B cell (primary cell): ENCODE measurements around the gene TPGS2. TPM values are rescaled to one million over a fixed set of nuclear protein-coding genes. Genes with fewer than 3 reads are reported as not detected.

ENCODE experiments used
- ATAC-seq: fragments of 200-7000 bp; cut with Tn5 transposase; one replicate; pipeline ENCODE4 v1.10.0; 2021; ENCODE audit warnings: low read depth, mild to moderate bottlenecking, moderate number of reproducible peaks, moderate library complexity
- CTCF ChIA-PET: fragments of 350-600 bp; sonication (Branson Sonifier 250); formaldehyde crosslinking; loops from one replicate; lab custom pipeline; 2021; ENCODE audit warnings: antibody characterized with exemption, inconsistent platforms; lab: Charles Lee
- POLR2A ChIA-PET: fragments of 350-600 bp; sonication (Branson Sonifier 250); formaldehyde crosslinking; loops from one replicate; lab custom pipeline; 2021; ENCODE audit warnings: antibody characterized with exemption; lab: Charles Lee
- DNase-seq: peaks from one replicate; pipeline ENCODE4 v3.0.0; 2013
- H2AFZ ChIP-seq: 2 replicates; pipeline ENCODE4 v1.6.1; 2012; ENCODE audit warnings: mild to moderate bottlenecking, low read depth, low read length; ENCODE audit not compliant: insufficient read depth, poor library complexity, severe bottlenecking
- H3K27ac ChIP-seq, 2 donors: 1 replicate in 1 of 2; 2 replicates in 1 of 2; pipeline ENCODE4 v1.5.1; 2012 to 2013; ENCODE audit warnings: low read length in 2 of 2, mild to moderate bottlenecking in 2 of 2, moderate library complexity in 1 of 2
- H3K27me3 ChIP-seq, 4 experiments: fragments of 200-600 bp in 1 of 4; sonication (generic) in 1 of 4; replicated peaks in 1 of 4; 1 replicate in 2 of 4; 2 replicates in 2 of 4; pipeline versions ENCODE4 v1.6.1 to v1.7.0; 2013 to 2016; ENCODE audit warnings: low read length in 3 of 4, mild to moderate bottlenecking in 2 of 4, mixed read lengths in 1 of 4, moderate library complexity in 1 of 4; ENCODE audit not compliant: insufficient read depth in 4 of 4, control insufficient read depth in 3 of 4; ENCODE audit errors: control extremely low read depth in 1 of 4
- H3K36me3 ChIP-seq, 2 experiments: replicated peaks in 1 of 2; 1 replicate in 1 of 2; 2 replicates in 1 of 2; pipeline versions ENCODE4 v1.6.1 to v1.7.1; 2013; ENCODE audit warnings: low read length in 1 of 2; ENCODE audit not compliant: insufficient read depth in 2 of 2, control insufficient read depth in 1 of 2; ENCODE audit errors: control extremely low read depth in 1 of 2, extremely low read depth in 1 of 2
- H3K4me1 ChIP-seq, 2 donors: fragments of 200-600 bp in 1 of 2; sonication (generic) in 1 of 2; 1 replicate in 1 of 2; 2 replicates in 1 of 2; pipeline versions ENCODE4 v1.5.1 to v1.6.1; 2013 to 2017; ENCODE audit warnings: low read length in 2 of 2; ENCODE audit not compliant: control insufficient read depth in 2 of 2, insufficient read depth in 2 of 2
- H3K4me2 ChIP-seq: replicated peaks from 2 replicates; pipeline ENCODE3; 2012; ENCODE audit warnings: mild to moderate bottlenecking, low read depth, low read length; ENCODE audit not compliant: poor library complexity, severe bottlenecking
- H3K4me3 ChIP-seq, 5 experiments: fragments of 200-600 bp in 1 of 5; sonication (generic) in 1 of 5; 1 replicate in 3 of 5; 2 replicates in 2 of 5; pipeline versions ENCODE4 v1.5.1 to v1.7.0; 2011 to 2016; ENCODE audit warnings: low read length in 4 of 5, mild to moderate bottlenecking in 4 of 5, low read depth in 2 of 5, control low read depth in 1 of 5, moderate library complexity in 1 of 5; ENCODE audit not compliant: insufficient read depth in 1 of 5; ENCODE audit errors: control extremely low read depth in 1 of 5, extremely low read depth in 1 of 5
- H3K79me2 ChIP-seq: fragments of 200-600 bp; sonication (generic); one replicate; pipeline ENCODE4 v1.6.0; 2016; ENCODE audit warnings: low read length; ENCODE audit not compliant: control insufficient read depth, insufficient read depth
- H3K9ac ChIP-seq: fragments of 200-600 bp; sonication (generic); 2 replicates; pipeline ENCODE4 v1.6.1; 2017; ENCODE audit warnings: mild to moderate bottlenecking, low read length, moderate library complexity
- H3K9me3 ChIP-seq, 3 donors: one replicate each; pipeline versions ENCODE4 v1.6.1 to v1.7.1; 2013; ENCODE audit warnings: low read length in 2 of 3; ENCODE audit not compliant: control insufficient read depth in 2 of 3, insufficient read depth in 1 of 3; ENCODE audit errors: control extremely low read depth in 1 of 3
- H4K20me1 ChIP-seq: 2 replicates; pipeline ENCODE4 v1.6.0; 2012; ENCODE audit warnings: mild to moderate bottlenecking, low read length; ENCODE audit not compliant: insufficient read depth, control insufficient read depth, poor library complexity, severe bottlenecking
- H3K27ac Mint-ChIP-seq: one replicate; pipeline ENCODE4 v1.8.0; 2021; ENCODE audit warnings: mixed read lengths
- H3K27me3 Mint-ChIP-seq: one replicate; pipeline ENCODE4 v1.8.0; 2021; ENCODE audit warnings: mixed read lengths
- H3K4me1 Mint-ChIP-seq: one replicate; pipeline ENCODE4 v1.8.0; 2021; ENCODE audit warnings: mixed read lengths
- H3K4me3 Mint-ChIP-seq: one replicate; pipeline ENCODE4 v1.8.0; 2021; ENCODE audit warnings: mixed read lengths
- H3K9me3 Mint-ChIP-seq: one replicate; pipeline ENCODE4 v1.8.0; 2022; ENCODE audit warnings: mixed read lengths; ENCODE audit not compliant: insufficient read depth
- CTCF ChIP-seq: fragments of 200-600 bp; IDR thresholded peaks from one replicate; pipeline ENCODE4 v1.8.0; 2022; ENCODE audit warnings: antibody characterized with exemption, mild to moderate bottlenecking
- EZH2 ChIP-seq: IDR thresholded peaks from 2 replicates; pipeline ENCODE4 v1.6.1; 2012; ENCODE audit warnings: borderline replicate concordance, low read depth, mild to moderate bottlenecking, moderate library complexity, low read length; ENCODE audit not compliant: insufficient read depth, poor library complexity, severe bottlenecking
- WGBS: methylation state at CpG from one replicate; pipeline ENCODE4 v1.1.5; 2013; ENCODE audit warnings: missing lambda C conversion rate; ENCODE audit not compliant: insufficient coverage; 5-methylcytosine and 5-hydroxymethylcytosine counted together
- intact Hi-C: fragments of 100-400 bp; cut with micrococcal nuclease; formaldehyde crosslinking; loops from one replicate; pipeline ENCODE4 v1.10.0; 2022
- polyA plus RNA-seq: library from polyadenylated mRNA; depleted of rRNA; stranded (reverse); fragments of >200 nt; gene quantifications from 2 replicates; pipeline ENCODE4 v1.2.3, GENCODE V29; 2012
- total RNA-seq, 2 donors: library from RNA; stranded (reverse); fragments of 120-200 nt in 1 of 2; gene quantifications; 1 replicate in 1 of 2; 2 replicates in 1 of 2; pipeline versions ENCODE4 v1.2.3 to v1.2.4, GENCODE V29; 2013 to 2022

Gene TPGS2
- total and polyA plus RNA-seq, 2 donors (not counting 1 experiment from before 2014, with no cell fraction given): 45.2 to 50.9 TPM

GRCh38 chr18:36811955-36812354 lies 16.8 kb downstream of the TPGS2 start:
- Histone ChIP-seq H3K9me3 (no peaks in the 10 kb centered on the region), H3K9ac (no peak overlapping the region), H4K20me1 (no peaks in the 10 kb centered on the region), H2AFZ (no peak overlapping the region), H3K4me1 (peaks cover 0 to 3% of the 10 kb centered on the region in 2 donors), H3K36me3 (peaks cover 0 to 16% of the 10 kb centered on the region in 2 experiments), H3K4me2 (no peak overlapping the region), H3K27ac (no peak overlapping the region), H3K4me3 (no peak overlapping the region), H3K27me3 (no peaks in the 10 kb centered on the region), H3K79me2 (no peaks in the 10 kb centered on the region)
- CTCF ChIA-PET: interaction anchor here (1.3 kb wide), 1 partner anchor 18 kb away, joined by 3 read pairs; no protein-coding TSS in a partner anchor
- H3K4me1 Mint-ChIP-seq: peaks cover 2% of the 10 kb centered on the region
- intact Hi-C loops: no loop called here
- H3K4me3 Mint-ChIP-seq: no peak overlapping the region
- POLR2A ChIA-PET: no interaction called here
- H3K27ac Mint-ChIP-seq: no peak overlapping the region
- H3K9me3 Mint-ChIP-seq: no peaks in the 10 kb centered on the region
- DNase-seq: no peak
- TF ChIP-seq CTCF: no peak
- no peak for TF ChIP-seq EZH2
- H3K27me3 Mint-ChIP-seq: no peaks in the 10 kb centered on the region
- no peak for ATAC-seq

- Histone ChIP-seq H3K9ac (no peak overlapping the region), H4K20me1 (no peaks in the 10 kb centered on the region), H3K4me2 (no peak overlapping the region), H3K27ac (no peak overlapping the region), H3K9me3 (no peaks in the 10 kb centered on the region), H3K36me3 (peaks cover 2 to 16% of the 10 kb centered on the region in 2 experiments), H3K27me3 (no peaks in the 10 kb centered on the region), H3K4me1 (peaks cover 0 to 3% of the 10 kb centered on the region in 2 donors), H2AFZ (no peak overlapping the region), H3K4me3 (no peak overlapping the region), H3K79me2 (no peaks in the 10 kb centered on the region)
- TF ChIP-seq CTCF: no peak
- TF ChIP-seq EZH2: no peak
- Mint-ChIP-seq H3K9me3 (no peaks in the 10 kb centered on the region), H3K27ac (no peak overlapping the region), H3K4me3 (no peak overlapping the region), H3K27me3 (no peaks in the 10 kb centered on the region), H3K4me1 (peaks cover 2% of the 10 kb centered on the region)
- WGBS: no CpG with 5 or more reads among the region's 3 CpGs
- DNase-seq (no peak), ATAC-seq (no peak)
- ChIA-PET CTCF (interaction anchor here (0.9 to 3.3 kb wide), 7 partner anchors 8 to 789 kb away, joined by 3 to 20 read pairs (median 4); partner anchors contain the start of genes KIAA1328 and TPGS2), POLR2A (no interaction called here)
- intact Hi-C loops: no loop called here
These were observed 17.4 kb downstream of the TPGS2 start for GRCh38 chr18:36811430-36811829.
